GM19238 (cell line): ENCODE data around the gene ANTXR2.
"Not testable (repeated sequence)": the region's sequence is repeated elsewhere in the genome, so short reads cannot be mapped to it uniquely, and the experiment has no call there.

Experiments used
- DNase-seq: peaks from one replicate; pipeline ENCODE4 v3.0.0; 2011; ENCODE audit warnings: low spot score; ENCODE audit not compliant: insufficient read length

ANTXR2 gene

GRCh38 chr4:79991601-79992000 lies 81.4 kb downstream of the ANTXR2 start:
- DNase-seq = no peak

- DNase-seq = not testable (repeated sequence)
Observed at GRCh38 chr4:79991100-79991499, 81.9 kb downstream of the ANTXR2 start.

- no peak for DNase-seq
Observed at GRCh38 chr4:79987401-79987800, 85.6 kb downstream of the ANTXR2 start.

- DNase-seq = no peak
Observed at GRCh38 chr4:79983431-79983830, 89.6 kb downstream of the ANTXR2 start.

GRCh38 chr4:79982601-79983322 lies 90.3 kb downstream of the ANTXR2 start:
- DNase-seq = no peak

GRCh38 chr4:79980448-79980847 lies 92.6 kb downstream of the ANTXR2 start:
- no peak for DNase-seq

GRCh38 chr4:79979785-79980437 lies 93.1 kb downstream of the ANTXR2 start:
- DNase-seq = no peak

GRCh38 chr4:79977131-79977840 lies 95.7 kb downstream of the ANTXR2 start:
- DNase-seq = no peak

GRCh38 chr4:79964400-79965211 lies 108.4 kb downstream of the ANTXR2 start:
- DNase-seq = no peak

- no peak for DNase-seq
Observed at GRCh38 chr4:79964020-79964399, 109.0 kb downstream of the ANTXR2 start.

- no peak for DNase-seq
Observed at GRCh38 chr4:79959652-79960051, 113.4 kb downstream of the ANTXR2 start.

- no peak for DNase-seq
Observed at GRCh38 chr4:79958466-79959264, 114.4 kb downstream of the ANTXR2 start.

GRCh38 chr4:79949178-79949577 lies 123.9 kb downstream of the ANTXR2 start:
- DNase-seq = no peak

- DNase-seq = no peak
Observed at GRCh38 chr4:79948739-79949138, 124.3 kb downstream of the ANTXR2 start.

GRCh38 chr4:79948261-79948660 lies 124.8 kb downstream of the ANTXR2 start:
- DNase-seq = no peak

- no peak for DNase-seq
Observed at GRCh38 chr4:79947386-79947785, 125.6 kb downstream of the ANTXR2 start.

- DNase-seq = no peak
Observed at GRCh38 chr4:79935274-79935673, 137.8 kb downstream of the ANTXR2 start.

- DNase-seq = no peak
Observed at GRCh38 chr4:79934660-79935059, 138.4 kb downstream of the ANTXR2 start.

GRCh38 chr4:79927931-79928330 lies 145.1 kb downstream of the ANTXR2 start:
- no peak for DNase-seq

GRCh38 chr4:79923281-79923680 lies 149.7 kb downstream of the ANTXR2 start:
- DNase-seq = no peak

GRCh38 chr4:79922011-79922410 lies 151.0 kb downstream of the ANTXR2 start:
- DNase-seq = no peak
